Measurements from ENCODE around the gene FBN2. TPM values are rescaled to one million over a fixed set of nuclear protein-coding genes. Genes with fewer than 3 reads are reported as not detected.
A peak's percentile ranks its signal among the peaks of the same experiment; 100 is the strongest.

FBN2 gene
- total RNA-seq, 6 experiments from 2014 or later: 174 to 272 (median 186) TPM

- Mint-ChIP-seq H3K27me3 (ENCODE audit: insufficient read depth) (peaks cover 1% of the 10 kb centered on the region; the same call in 1 of the 2 replicates), H3K4me3 (no peak overlapping the region), H3K36me3 (ENCODE audit: low read depth) (peaks cover 23% of the 10 kb centered on the region), H3K27ac (no peak overlapping the region), H3K9me3 (peaks cover 6% of the 10 kb centered on the region), H3K4me1 (ENCODE audit: low read depth) (peaks cover 42% of the 10 kb centered on the region)
- TF ChIP-seq CTCF (IDR thresholded peaks at IDR 0.05): no peak
- DNase-seq: no peak
Observed at GRCh38 chr5:128491291-128491690, 46.8 kb downstream of the FBN2 start.

- DNase-seq: no peak
- peak overlapping the region; percentile 31; the same call in 1 of the 2 replicates for H3K27ac Mint-ChIP-seq
Observed at GRCh38 chr5:128490761-128491160, 47.3 kb downstream of the FBN2 start.

GRCh38 chr5:128487041-128487440 lies 51.0 kb downstream of the FBN2 start:
- H3K9me3 Mint-ChIP-seq: peaks cover 6% of the 10 kb centered on the region
- H3K4me1 Mint-ChIP-seq (ENCODE audit: low read depth): peaks cover 21% of the 10 kb centered on the region
- TF ChIP-seq CTCF (IDR thresholded peaks at IDR 0.05): no peak
- DNase-seq: peak; percentile 57
- peaks cover 26% of the 10 kb centered on the region for H3K36me3 Mint-ChIP-seq (ENCODE audit: low read depth)
- peak overlapping the region; percentile 83 for H3K27ac Mint-ChIP-seq
- peak overlapping the region; percentile 9; the same call in 1 of the 2 replicates for H3K4me3 Mint-ChIP-seq
- H3K27me3 Mint-ChIP-seq (ENCODE audit: insufficient read depth): no peaks in the 10 kb centered on the region

More at GRCh38 chr5:128490761-128491160, 47.3 kb downstream of the FBN2 start:
- peaks cover 1% of the 10 kb centered on the region; the same call in 1 of the 2 replicates for H3K27me3 Mint-ChIP-seq (ENCODE audit: insufficient read depth)
- H3K36me3 Mint-ChIP-seq (ENCODE audit: low read depth): peaks cover 26% of the 10 kb centered on the region
- H3K4me1 Mint-ChIP-seq (ENCODE audit: low read depth): peaks cover 42% of the 10 kb centered on the region
- no peak for TF ChIP-seq CTCF (IDR thresholded peaks at IDR 0.05)
- no peak overlapping the region for H3K4me3 Mint-ChIP-seq
- peaks cover 6% of the 10 kb centered on the region for H3K9me3 Mint-ChIP-seq

GRCh38 chr5:128483738-128484137 lies 54.3 kb downstream of the FBN2 start:
- Mint-ChIP-seq H3K36me3 (ENCODE audit: low read depth) (peaks cover 35% of the 10 kb centered on the region), H3K9me3 (peaks cover 6% of the 10 kb centered on the region), H3K27me3 (ENCODE audit: insufficient read depth) (no peaks in the 10 kb centered on the region), H3K27ac (no peak overlapping the region), H3K4me1 (ENCODE audit: low read depth) (peaks cover 9% of the 10 kb centered on the region), H3K4me3 (no peak overlapping the region)
- no peak for DNase-seq
- no peak for TF ChIP-seq CTCF (IDR thresholded peaks at IDR 0.05)

- no peak for DNase-seq
- Mint-ChIP-seq H3K4me1 (ENCODE audit: low read depth) (peaks cover 2% of the 10 kb centered on the region; the same call in 1 of the 2 replicates), H3K27ac (no peak overlapping the region), H3K4me3 (no peak overlapping the region), H3K9me3 (no peaks in the 10 kb centered on the region), H3K36me3 (ENCODE audit: low read depth) (peaks cover 21% of the 10 kb centered on the region), H3K27me3 (ENCODE audit: insufficient read depth) (no peaks in the 10 kb centered on the region)
- no peak for TF ChIP-seq CTCF (IDR thresholded peaks at IDR 0.05)
Observed at GRCh38 chr5:128480906-128481633, 57.0 kb downstream of the FBN2 start.

Data from HFFc6 (cell line).